Common myeloid progenitor, CD34-positive (primary cell): ENCODE measurements around the gene PDE4D.
"Not testable (repeated sequence)": the region's sequence is repeated elsewhere in the genome, so short reads cannot be mapped to it uniquely, and the experiment has no call there.

Source experiments
- CTCF ChIA-PET: fragments of 350-600 bp; sonication (Branson Sonifier 250); formaldehyde crosslinking; loops from one replicate; lab custom pipeline; 2021; ENCODE audit warnings: antibody characterized with exemption; lab: Charles Lee
- POLR2A ChIA-PET: fragments of 350-600 bp; sonication (Branson Sonifier 250); formaldehyde crosslinking; loops from one replicate; lab custom pipeline; 2021; ENCODE audit warnings: antibody characterized with exemption; lab: Charles Lee
- DNase-seq, 3 donors: peaks; one replicate each; pipeline versions ENCODE4 v3.0.0 to v3.0.0-alpha.2; 2013
- H3K27ac ChIP-seq, 2 experiments: 1 replicate in 1 of 2; 2 replicates in 1 of 2; pipeline ENCODE4 v1.7.0; 2013; ENCODE audit warnings: inconsistent platforms in 2 of 2, low read length in 2 of 2, mild to moderate bottlenecking in 2 of 2, low read depth in 1 of 2, moderate library complexity in 1 of 2; ENCODE audit not compliant: severe bottlenecking in 2 of 2, insufficient read depth in 1 of 2, poor library complexity in 1 of 2
- H3K27me3 ChIP-seq, 5 experiments: replicated peaks in 2 of 5; 1 replicate in 3 of 5; 2 replicates in 2 of 5; pipeline versions ENCODE4 v1.6.1 to v1.7.0; 2013; ENCODE audit warnings: low read length in 4 of 5, mild to moderate bottlenecking in 2 of 5, moderate library complexity in 2 of 5, inconsistent platforms in 1 of 5; ENCODE audit not compliant: insufficient read depth in 5 of 5, control insufficient read depth in 4 of 5
- H3K36me3 ChIP-seq, 4 experiments: 1 replicate in 2 of 4; 2 replicates in 2 of 4; pipeline versions ENCODE4 v1.6.1 to v1.7.0; 2013; ENCODE audit warnings: low read length in 3 of 4, control low read depth in 1 of 4, mild to moderate bottlenecking in 1 of 4; ENCODE audit not compliant: control insufficient read depth in 4 of 4, insufficient read depth in 4 of 4
- H3K4me1 ChIP-seq, 4 experiments: 1 replicate in 3 of 4; 2 replicates in 1 of 4; pipeline versions ENCODE4 v1.6.1 to v1.7.1; 2013; ENCODE audit warnings: low read length in 3 of 4, mild to moderate bottlenecking in 3 of 4, control low read depth in 1 of 4, inconsistent platforms in 1 of 4, moderate library complexity in 1 of 4; ENCODE audit not compliant: control insufficient read depth in 4 of 4, insufficient read depth in 4 of 4; ENCODE audit errors: control extremely low read depth in 1 of 4
- H3K4me3 ChIP-seq, 7 experiments: 1 replicate in 4 of 7; 2 replicates in 3 of 7; pipeline versions ENCODE4 v1.5.1 to v1.7.0; 2013; ENCODE audit warnings: mild to moderate bottlenecking in 7 of 7, low read length in 6 of 7, moderate library complexity in 6 of 7, inconsistent platforms in 2 of 7, low read depth in 2 of 7, control low read depth in 1 of 7; ENCODE audit not compliant: insufficient read depth in 4 of 7, control insufficient read depth in 1 of 7; ENCODE audit errors: extremely low read depth in 1 of 7
- H3K9me3 ChIP-seq, 5 experiments: 1 replicate in 4 of 5; 2 replicates in 1 of 5; pipeline versions ENCODE4 v1.6.1 to v1.7.1; 2013; ENCODE audit warnings: low read length in 4 of 5, mild to moderate bottlenecking in 2 of 5, inconsistent platforms in 1 of 5, low read depth in 1 of 5, moderate library complexity in 1 of 5; ENCODE audit not compliant: control insufficient read depth in 4 of 5, insufficient read depth in 2 of 5; ENCODE audit errors: control extremely low read depth in 1 of 5
- WGBS: methylation state at CpG from one replicate; pipeline ENCODE4 v1.1.5; 2013; ENCODE audit not compliant: insufficient coverage; 5-methylcytosine and 5-hydroxymethylcytosine counted together

Gene PDE4D

GRCh38 chr5:59678943-59679342 lies 214.6 kb downstream of the PDE4D start:
- Histone ChIP-seq H3K4me3 (no peak overlapping the region), H3K36me3 (no peaks in the 10 kb centered on the region), H3K9me3 (no peaks in the 10 kb centered on the region), H3K4me1 (no peaks in the 10 kb centered on the region), H3K27ac (no peak overlapping the region), H3K27me3 (no peaks in the 10 kb centered on the region)
- WGBS = no CpG with 5 or more reads among the region's 2 CpGs
- ChIA-PET POLR2A (no interaction called here), CTCF (no interaction called here)
- DNase-seq = no peak

DNA sequence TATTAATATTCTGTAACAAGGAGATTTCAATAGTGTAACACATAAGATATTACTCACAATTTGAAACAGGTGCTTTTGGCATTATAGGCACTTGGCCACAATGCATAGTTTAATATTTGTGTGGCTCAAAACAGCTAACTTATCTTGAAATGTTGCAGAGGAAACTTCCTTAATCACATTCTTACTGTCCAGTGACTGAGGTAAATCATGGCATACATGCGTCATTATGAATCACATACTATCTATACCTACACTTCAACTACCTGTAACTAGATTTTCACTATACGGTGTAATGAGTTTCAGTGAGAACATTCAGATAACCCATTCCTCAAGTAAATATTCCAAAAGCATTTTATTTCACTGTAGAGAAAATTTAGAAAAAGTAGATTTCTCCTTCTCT lies 218.8 kb downstream of the PDE4D start:
- H3K36me3 ChIP-seq = no peaks in the 10 kb centered on the region
- no peaks in the 10 kb centered on the region for H3K9me3 ChIP-seq
- ChIA-PET POLR2A (no interaction called here), CTCF (interaction anchor here (1.1 to 6.2 kb wide), 4 partner anchors 122 to 286 kb away, joined by 3 to 78 read pairs (median 12); no protein-coding TSS in a partner anchor)
- no CpG with 5 or more reads among the region's 2 CpGs for WGBS
- DNase-seq = no peak
- no peak overlapping the region for H3K27ac ChIP-seq
- H3K4me1 ChIP-seq = no peaks in the 10 kb centered on the region
- no peaks in the 10 kb centered on the region for H3K27me3 ChIP-seq
- H3K4me3 ChIP-seq = no peak overlapping the region

- no peak overlapping the region for H3K27ac ChIP-seq
- ChIA-PET POLR2A (no interaction called here), CTCF (interaction anchor here (0.6 to 6.2 kb wide), 24 partner anchors 11 to 485 kb away, joined by 3 to 78 read pairs (median 4); no protein-coding TSS in a partner anchor)
- no peaks in the 10 kb centered on the region for H3K27me3 ChIP-seq
- WGBS = no CpG with 5 or more reads among the region's 4 CpGs
- peak; percentile 38 to 70 (median 63) for DNase-seq
- no peaks in the 10 kb centered on the region for H3K4me1 ChIP-seq
- no peaks in the 10 kb centered on the region for H3K9me3 ChIP-seq
- no peaks in the 10 kb centered on the region for H3K36me3 ChIP-seq
- H3K4me3 ChIP-seq = no peak overlapping the region
These were observed 220.0 kb downstream of the PDE4D start for GRCh38 chr5:59673438-59674058.

GRCh38 chr5:59666440-59667068 lies 227.0 kb downstream of the PDE4D start:
- WGBS = 100% methylated on average over 2 of the region's 4 CpGs
- Histone ChIP-seq H3K27me3 (no peaks in the 10 kb centered on the region), H3K27ac (no peak overlapping the region), H3K36me3 (no peaks in the 10 kb centered on the region), H3K9me3 (no peaks in the 10 kb centered on the region), H3K4me1 (peaks cover 3 to 10% (median 8%) of the 10 kb centered on the region in 4 experiments), H3K4me3 (no peak overlapping the region)
- POLR2A ChIA-PET = no interaction called here
- CTCF ChIA-PET = interaction anchor here (1.1 to 11.7 kb wide), 2 partner anchors 134 to 161 kb away, joined by 3 to 139 read pairs; no protein-coding TSS in a partner anchor
- DNase-seq = peak in 1 of 3 donors; percentile 11

GRCh38 chr5:59665832-59666203 lies 227.7 kb downstream of the PDE4D start:
- CTCF ChIA-PET = interaction anchor here (1.1 to 11.7 kb wide), 2 partner anchors 135 to 160 kb away, joined by 3 to 139 read pairs; no protein-coding TSS in a partner anchor
- peaks cover 3 to 16% (median 10%) of the 10 kb centered on the region in 4 experiments for H3K4me1 ChIP-seq

GRCh38 chr5:59665086-59665831 lies 228.3 kb downstream of the PDE4D start:
- POLR2A ChIA-PET = no interaction called here
- Histone ChIP-seq H3K36me3 (no peaks in the 10 kb centered on the region), H3K4me1 (peaks cover 3 to 21% (median 15%) of the 10 kb centered on the region in 4 experiments), H3K27me3 (no peaks in the 10 kb centered on the region), H3K9me3 (no peaks in the 10 kb centered on the region), H3K27ac (no peak overlapping the region), H3K4me3 (no peak overlapping the region)
- no peak for DNase-seq
- CTCF ChIA-PET = interaction anchor here (1.1 to 11.7 kb wide), 2 partner anchors 135 to 160 kb away, joined by 3 to 139 read pairs; no protein-coding TSS in a partner anchor

More at GRCh38 chr5:59665832-59666203, 227.7 kb downstream of the PDE4D start:
- H3K36me3 ChIP-seq, H3K9me3 ChIP-seq, POLR2A ChIA-PET, DNase-seq, H3K4me3 ChIP-seq, H3K27me3 ChIP-seq, H3K27ac ChIP-seq: not testable (repeated sequence)
- 100% methylated on average over 6 of the region's 7 CpGs for WGBS
